CD4-positive, alpha-beta T cell (primary cell): ENCODE data around the gene VWA1. TPM values are rescaled to one million over a fixed set of nuclear protein-coding genes. Genes with fewer than 3 reads are reported as not detected.
"Not testable (repeated sequence)": the region's sequence is repeated elsewhere in the genome, so short reads cannot be mapped to it uniquely, and the experiment has no call there.

Experiments
- ATAC-seq: fragments of 200-7000 bp; cut with Tn5 transposase; one replicate; pipeline ENCODE4 v1.10.0; 2022; ENCODE audit warnings: mild to moderate bottlenecking; ENCODE audit not compliant: poor library complexity
- CTCF ChIA-PET: fragments of 350-600 bp; sonication (Branson Sonifier 250); formaldehyde crosslinking; loops from one replicate; lab custom pipeline; 2021; ENCODE audit warnings: antibody characterized with exemption, inconsistent platforms; lab: Charles Lee
- POLR2A ChIA-PET: fragments of 350-600 bp; sonication (Branson Sonifier 250); formaldehyde crosslinking; loops from one replicate; lab custom pipeline; 2021; ENCODE audit warnings: antibody characterized with exemption, inconsistent platforms; lab: Charles Lee
- DNase-seq, 14 experiments: peaks; one replicate each; pipeline ENCODE4 v3.0.0-alpha.2; 2013 to 2020; ENCODE audit warnings: mixed read lengths in 2 of 14
- H3K27ac ChIP-seq, 2 donors: one replicate each; pipeline versions ENCODE4 v1.5.1 to v1.7.0; 2013; ENCODE audit warnings: low read length in 2 of 2, low read depth in 1 of 2, mild to moderate bottlenecking in 1 of 2
- H3K27me3 ChIP-seq, 2 experiments: 1 replicate in 1 of 2; 2 replicates in 1 of 2; pipeline versions ENCODE4 v1.6.1 to v1.7.0; 2013; ENCODE audit warnings: low read length in 2 of 2, control low read depth in 1 of 2, mild to moderate bottlenecking in 1 of 2, moderate library complexity in 1 of 2; ENCODE audit not compliant: insufficient read depth in 2 of 2, control insufficient read depth in 1 of 2
- H3K36me3 ChIP-seq: one replicate; pipeline ENCODE4 v1.6.1; 2013; ENCODE audit warnings: low read length, control low read depth; ENCODE audit not compliant: insufficient read depth
- H3K4me1 ChIP-seq: one replicate; pipeline ENCODE4 v1.6.1; 2013; ENCODE audit warnings: low read length, control low read depth; ENCODE audit not compliant: insufficient read depth
- H3K4me3 ChIP-seq: one replicate; pipeline ENCODE4 v1.5.1; 2013; ENCODE audit warnings: mild to moderate bottlenecking, low read length, moderate library complexity
- H3K9me3 ChIP-seq, 2 experiments: 1 replicate in 1 of 2; 2 replicates in 1 of 2; pipeline versions ENCODE4 v1.6.1 to v1.7.0; 2013; ENCODE audit warnings: low read length in 2 of 2, mild to moderate bottlenecking in 2 of 2, control low read depth in 1 of 2, moderate library complexity in 1 of 2; ENCODE audit not compliant: control insufficient read depth in 1 of 2, insufficient read depth in 1 of 2
- H3K27ac Mint-ChIP-seq: one replicate; pipeline ENCODE4 v1.8.0; 2020; ENCODE audit warnings: mixed read lengths
- H3K27me3 Mint-ChIP-seq: one replicate; pipeline ENCODE4 v1.8.0; 2021; ENCODE audit warnings: mixed read lengths
- H3K36me3 Mint-ChIP-seq: one replicate; pipeline ENCODE4 v1.8.0; 2021; ENCODE audit warnings: low read depth, mixed read lengths
- H3K4me1 Mint-ChIP-seq: one replicate; pipeline ENCODE4 v1.8.0; 2021; ENCODE audit warnings: low read depth, mixed read lengths
- H3K4me3 Mint-ChIP-seq: one replicate; pipeline ENCODE4 v1.8.0; 2020; ENCODE audit warnings: mild to moderate bottlenecking, mixed read lengths
- H3K9me3 Mint-ChIP-seq: one replicate; pipeline ENCODE4 v1.8.0; 2020; ENCODE audit warnings: mixed read lengths
- CTCF ChIP-seq: fragments of 200-600 bp; IDR thresholded peaks from one replicate; pipeline ENCODE4 v1.8.0; 2022; ENCODE audit warnings: antibody characterized with exemption, mild to moderate bottlenecking
- intact Hi-C, 2 experiments: fragments of 100-400 bp; cut with DNase I in 1 of 2; cut with micrococcal nuclease in 1 of 2; formaldehyde crosslinking; loops; one replicate each; pipeline versions ENCODE4 v1.15.1 to v1.9.0; 2023 to 2025; cut with DNase I, micrococcal nuclease
- total RNA-seq, 174 experiments: library from RNA in 2 of 174; stranded (reverse) in 2 of 174; gene quantifications; one replicate each; pipeline ENCODE4 v1.2.3 and lab custom pipeline; 2021 to 2026

The VWA1 gene
- total RNA-seq, 2 experiments from 2014 or later: not detected

- H3K27ac Mint-ChIP-seq: no peak overlapping the region
- peaks cover 17% of the 10 kb centered on the region for H3K4me1 Mint-ChIP-seq
- H3K27me3 Mint-ChIP-seq: no peaks in the 10 kb centered on the region
- no peaks in the 10 kb centered on the region for H3K9me3 ChIP-seq
- intact Hi-C loops: no loop called here
- TF ChIP-seq CTCF: no peak
- POLR2A ChIA-PET: no interaction called here
- DNase-seq: no peak
- H3K36me3 ChIP-seq: peaks cover 23% of the 10 kb centered on the region
- no peak overlapping the region for H3K4me3 Mint-ChIP-seq
- no peak overlapping the region for H3K27ac ChIP-seq
- H3K36me3 Mint-ChIP-seq: peaks cover 23% of the 10 kb centered on the region
- H3K27me3 ChIP-seq: no peaks in the 10 kb centered on the region
- no peaks in the 10 kb centered on the region for H3K9me3 Mint-ChIP-seq
- ATAC-seq: no peak
- CTCF ChIA-PET: no interaction called here
- H3K4me3 ChIP-seq: no peak overlapping the region
- H3K4me1 ChIP-seq: peaks cover 23% of the 10 kb centered on the region
These were observed 41.7 kb downstream of the VWA1 start for GRCh38 chr1:1477206-1477605.

- no peak for TF ChIP-seq CTCF
- Mint-ChIP-seq H3K4me1 (peaks cover 7% of the 10 kb centered on the region), H3K4me3 (peak overlapping the region; percentile 42), H3K27ac (no peak overlapping the region), H3K9me3 (no peaks in the 10 kb centered on the region), H3K36me3 (peaks cover 43% of the 10 kb centered on the region), H3K27me3 (no peaks in the 10 kb centered on the region)
- Histone ChIP-seq H3K27me3 (no peaks in the 10 kb centered on the region), H3K9me3 (no peaks in the 10 kb centered on the region), H3K27ac (no peak overlapping the region), H3K36me3 (peaks cover 38% of the 10 kb centered on the region), H3K4me1 (peaks cover 5% of the 10 kb centered on the region), H3K4me3 (no peak overlapping the region)
- ATAC-seq (no peak), DNase-seq (no peak)
- POLR2A ChIA-PET: no interaction called here
- CTCF ChIA-PET: no interaction called here
- intact Hi-C loops: no loop called here
These were observed 44.3 kb downstream of the VWA1 start for GRCh38 chr1:1479547-1480487.

- H3K4me3 ChIP-seq, DNase-seq, H3K27me3 Mint-ChIP-seq, H3K9me3 Mint-ChIP-seq, intact Hi-C loops, POLR2A ChIA-PET, H3K4me1 Mint-ChIP-seq, H3K4me1 ChIP-seq, H3K27ac Mint-ChIP-seq, ATAC-seq, H3K27ac ChIP-seq, H3K9me3 ChIP-seq, H3K4me3 Mint-ChIP-seq, H3K27me3 ChIP-seq, CTCF ChIA-PET: not testable (repeated sequence)
- H3K36me3 ChIP-seq: peaks cover 38% of the 10 kb centered on the region
- H3K36me3 Mint-ChIP-seq: peaks cover 43% of the 10 kb centered on the region
These were observed 45.0 kb downstream of the VWA1 start for GRCh38 chr1:1480488-1480867.

- CTCF ChIA-PET, H3K9me3 Mint-ChIP-seq, H3K27ac ChIP-seq, H3K27ac Mint-ChIP-seq, H3K4me1 ChIP-seq, H3K4me1 Mint-ChIP-seq, POLR2A ChIA-PET, H3K27me3 Mint-ChIP-seq, ATAC-seq, DNase-seq, intact Hi-C loops, H3K4me3 Mint-ChIP-seq, H3K9me3 ChIP-seq, H3K4me3 ChIP-seq, H3K27me3 ChIP-seq: not testable (repeated sequence)
- peaks cover 43% of the 10 kb centered on the region for H3K36me3 Mint-ChIP-seq
- H3K36me3 ChIP-seq: peaks cover 41% of the 10 kb centered on the region
These were observed 46.3 kb downstream of the VWA1 start for GRCh38 chr1:1481811-1482210.
